Upper lobe of left lung (tissue), 6 donors: ENCODE measurements around the gene PRR13. TPM values are rescaled to one million over a fixed set of nuclear protein-coding genes. Genes with fewer than 3 reads are reported as not detected.
"Not testable (repeated sequence)": the region's sequence is repeated elsewhere in the genome, so short reads cannot be mapped to it uniquely, and the experiment has no call there.

ENCODE experiments used
- ATAC-seq, 2 donors: fragments of 200-7000 bp; cut with Tn5 transposase; one replicate each; pipeline ENCODE4 v1.9.1; 2022; ENCODE audit warnings: mild to moderate bottlenecking in 2 of 2, moderate library complexity in 2 of 2; ENCODE audit not compliant: low FRiP score in 2 of 2
- DNase-seq, 2 donors: peaks; one replicate each; pipeline ENCODE4 v3.0.0-alpha.2; 2019 to 2020
- H3K27ac ChIP-seq, 4 donors: fragments of 200-600 bp; sonication (generic); one replicate each; pipeline ENCODE4 v1.5.1; 2016 to 2019
- H3K27me3 ChIP-seq, 4 donors: fragments of 200-600 bp; sonication (generic); one replicate each; pipeline ENCODE4 v1.5.1; 2017 to 2019
- H3K36me3 ChIP-seq, 4 donors: fragments of 200-600 bp; sonication (generic); one replicate each; pipeline ENCODE4 v1.5.1; 2016 to 2019
- H3K4me1 ChIP-seq, 4 donors: fragments of 200-600 bp; sonication (generic); one replicate each; pipeline ENCODE4 v1.5.1; 2018 to 2019
- H3K4me3 ChIP-seq, 4 donors: fragments of 200-600 bp; sonication (generic); one replicate each; pipeline ENCODE4 v1.5.1; 2017 to 2019; ENCODE audit warnings: mild to moderate bottlenecking in 2 of 4, moderate library complexity in 1 of 4
- H3K9me3 ChIP-seq, 4 donors: fragments of 200-600 bp; sonication (generic); one replicate each; pipeline ENCODE4 v1.5.1; 2018 to 2019
- EP300 ChIP-seq, 4 donors: sonication (generic); formaldehyde crosslinking; IDR thresholded peaks; one replicate each; pipeline ENCODE4 v1.5.1; 2017; ENCODE audit warnings: antibody characterized with exemption in 4 of 4, control low read depth in 2 of 4
- POLR2A ChIP-seq, 4 donors: fragments of 450-650 bp; IDR thresholded peaks; one replicate each; pipeline ENCODE4 v1.5.1; 2016 to 2017; ENCODE audit warnings: antibody characterized with exemption in 4 of 4, mild to moderate bottlenecking in 2 of 4
- POLR2AphosphoS5 ChIP-seq, 2 donors: sonication (generic); formaldehyde crosslinking; IDR thresholded peaks; one replicate each; pipeline ENCODE4 v1.5.1; 2017; ENCODE audit warnings: antibody characterized with exemption in 2 of 2
- WGBS, 2 donors: methylation state at CpG; one replicate each; pipeline ENCODE4 v1.1.5; 2017 to 2018; 5-methylcytosine and 5-hydroxymethylcytosine counted together
- total RNA-seq, 6 donors: library from RNA; depleted of rRNA in 4 of 6; stranded (reverse); fragments of >200 nt in 4 of 6; gene quantifications; one replicate each; pipeline versions ENCODE4 v1.1.0 to v1.2.1, GENCODE V29; 2016 to 2021
- TF ChIP-seq, protein P1 (sequence below), 6 experiments: fragments of 450-650 bp in 4 of 6; fragments of 200-600 bp in 2 of 6; sonication (generic) in 2 of 6; IDR thresholded peaks; one replicate each; pipeline ENCODE4 v1.5.1; 2016 to 2019; ENCODE audit warnings: antibody characterized with exemption in 6 of 6
- donor health status: DM: no; HTN: no; CAD: no; lungs with moderate emphysema.
- donor health status: DM: no; HTN: yes; CAD: no; lungs with severe emphysema.

PRR13 gene, protein sequence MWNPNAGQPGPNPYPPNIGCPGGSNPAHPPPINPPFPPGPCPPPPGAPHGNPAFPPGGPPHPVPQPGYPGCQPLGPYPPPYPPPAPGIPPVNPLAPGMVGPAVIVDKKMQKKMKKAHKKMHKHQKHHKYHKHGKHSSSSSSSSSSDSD
- total RNA-seq: 100 to 1,000 TPM in 3 of 6 donors, 10 to 100 TPM in 3; 81.5 to 198 (median 105) TPM

DNA sequence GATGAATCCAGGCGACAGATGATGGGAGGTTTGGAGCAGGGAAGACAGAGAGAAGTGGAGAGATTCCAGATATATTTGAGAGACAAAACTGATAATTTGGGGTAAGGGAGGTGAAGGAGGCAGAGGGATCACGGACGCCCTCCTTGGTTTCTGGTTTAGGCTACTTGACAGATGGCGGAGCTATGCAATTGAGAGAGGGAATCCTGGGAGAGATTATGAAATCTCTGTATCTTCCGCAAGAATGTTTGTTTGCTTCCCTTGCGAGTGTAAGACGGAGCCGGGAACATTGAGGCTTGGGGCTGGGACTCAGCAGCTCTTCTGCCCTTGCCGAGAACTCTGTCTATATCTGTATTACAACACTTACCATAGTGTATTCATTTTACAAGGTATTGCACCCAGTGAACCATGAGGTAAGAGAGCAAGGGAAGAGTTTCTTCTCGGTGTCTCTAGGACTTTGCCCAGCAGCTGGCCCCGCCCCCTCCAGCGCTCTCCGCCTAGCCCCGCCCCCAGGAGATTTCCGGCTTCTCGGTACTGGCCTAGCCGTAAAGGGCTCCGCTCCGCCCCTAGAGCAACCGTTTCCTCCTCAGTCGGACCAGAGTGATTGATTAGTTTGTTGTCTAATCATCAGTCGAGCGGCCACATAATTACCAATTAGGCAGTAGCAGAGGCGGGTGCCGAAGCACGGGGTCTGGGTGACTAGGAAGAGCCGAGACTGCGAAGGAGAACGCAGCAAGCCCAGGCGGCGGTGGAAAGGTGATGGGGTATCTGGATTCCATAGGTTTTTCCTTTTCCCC lies at the start of gene PRR13:
TSS of gene PRR13 (plus strand) at position 695 of the 794 bp plus-strand sequence. CDS start 981 bp downstream, outside the sequence.
- ATAC-seq: peak; percentile 99 to 100
- Histone ChIP-seq H3K4me1 (peaks cover 28 to 38% (median 34%) of the 10 kb centered on the region in 4 donors), H3K27ac (peak within 1 kb of the TSS; percentile 88 to 94 (median 91)), H3K27me3 (no peaks in the 10 kb centered on the region), H3K36me3 (peaks cover 3 to 28% (median 19%) of the 10 kb centered on the region in 4 donors), H3K4me3 (peak within 1 kb of the TSS; percentile 49 to 80 (median 66)), H3K9me3 (no peaks in the 10 kb centered on the region)
- WGBS, 2 donors: 2% methylated on average over 20 to 31 of the region's 31 CpGs
- peak; percentile 96 to 100 for DNase-seq
- TF ChIP-seq EP300 (IDR thresholded peaks at IDR 0.05) (no peak), POLR2AphosphoS5 (IDR thresholded peaks at IDR 0.05) (peak; percentile 96 to 99), POLR2A (IDR thresholded peaks at IDR 0.05) (peak in 3 of 4 donors; percentile 88 to 97 (median 93))
- TF ChIP-seq, protein P1, sequence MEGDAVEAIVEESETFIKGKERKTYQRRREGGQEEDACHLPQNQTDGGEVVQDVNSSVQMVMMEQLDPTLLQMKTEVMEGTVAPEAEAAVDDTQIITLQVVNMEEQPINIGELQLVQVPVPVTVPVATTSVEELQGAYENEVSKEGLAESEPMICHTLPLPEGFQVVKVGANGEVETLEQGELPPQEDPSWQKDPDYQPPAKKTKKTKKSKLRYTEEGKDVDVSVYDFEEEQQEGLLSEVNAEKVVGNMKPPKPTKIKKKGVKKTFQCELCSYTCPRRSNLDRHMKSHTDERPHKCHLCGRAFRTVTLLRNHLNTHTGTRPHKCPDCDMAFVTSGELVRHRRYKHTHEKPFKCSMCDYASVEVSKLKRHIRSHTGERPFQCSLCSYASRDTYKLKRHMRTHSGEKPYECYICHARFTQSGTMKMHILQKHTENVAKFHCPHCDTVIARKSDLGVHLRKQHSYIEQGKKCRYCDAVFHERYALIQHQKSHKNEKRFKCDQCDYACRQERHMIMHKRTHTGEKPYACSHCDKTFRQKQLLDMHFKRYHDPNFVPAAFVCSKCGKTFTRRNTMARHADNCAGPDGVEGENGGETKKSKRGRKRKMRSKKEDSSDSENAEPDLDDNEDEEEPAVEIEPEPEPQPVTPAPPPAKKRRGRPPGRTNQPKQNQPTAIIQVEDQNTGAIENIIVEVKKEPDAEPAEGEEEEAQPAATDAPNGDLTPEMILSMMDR (IDR thresholded peaks at IDR 0.05): no peak

DNA sequence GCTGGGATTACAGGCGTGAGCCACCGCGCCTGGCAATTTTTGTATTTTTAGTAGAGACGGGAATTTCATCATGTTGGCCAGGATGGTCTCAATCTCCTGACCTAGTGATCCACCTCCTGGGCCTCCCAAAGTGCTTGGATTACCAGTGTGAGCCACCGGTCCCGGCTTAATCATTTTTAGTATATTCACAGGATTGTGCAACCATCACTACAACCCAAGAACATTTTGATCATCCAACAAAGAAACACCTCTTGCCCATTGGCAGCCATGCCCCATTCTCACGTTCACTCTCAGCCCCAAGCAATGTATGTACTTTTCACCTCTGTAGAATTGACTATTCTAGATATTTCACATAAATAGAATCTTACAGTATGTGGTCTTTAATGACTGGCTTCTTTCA lies 41.6 kb upstream of the PRR13 start:
- TF ChIP-seq POLR2AphosphoS5 (IDR thresholded peaks at IDR 0.05) (no peak), EP300 (IDR thresholded peaks at IDR 0.05) (no peak), POLR2A (IDR thresholded peaks at IDR 0.05) (no peak)
- TF ChIP-seq, protein P1 (IDR thresholded peaks at IDR 0.05): no peak
- peaks cover 0 to 7% (median 3%) of the 10 kb centered on the region in 4 donors for H3K4me1 ChIP-seq
- H3K36me3 ChIP-seq: peaks cover 0 to 39% (median 9%) of the 10 kb centered on the region in 4 donors
- DNase-seq: no peak
- WGBS, 2 donors: 86 to 90% methylated on average over 7 of the region's 7 CpGs
- no peak for ATAC-seq
- H3K27me3 ChIP-seq: no peaks in the 10 kb centered on the region
- no peak overlapping the region for H3K27ac ChIP-seq
- no peaks in the 10 kb centered on the region for H3K9me3 ChIP-seq
- no peak overlapping the region for H3K4me3 ChIP-seq

DNA sequence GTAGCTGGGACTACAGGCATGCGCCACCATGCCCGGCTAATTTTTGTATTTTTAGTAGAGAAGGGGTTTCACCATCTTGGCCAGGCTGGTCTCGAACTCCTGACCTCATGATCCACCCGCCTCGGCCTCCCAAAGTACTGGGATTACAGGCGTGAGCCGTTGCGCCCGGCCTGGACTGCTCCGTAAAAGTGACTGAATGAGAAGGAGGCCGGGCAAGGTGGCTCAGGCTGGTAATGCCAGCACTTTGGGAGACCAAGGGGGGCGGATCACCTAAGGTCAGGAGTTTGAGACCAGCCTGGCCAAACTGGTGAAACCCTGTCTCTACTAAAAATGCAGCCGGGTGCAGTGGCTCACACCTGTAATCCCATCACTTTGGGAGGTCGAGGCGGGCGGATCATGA lies 39.2 kb upstream of the PRR13 start:
- H3K27me3 ChIP-seq, ATAC-seq, H3K27ac ChIP-seq, H3K4me3 ChIP-seq, H3K9me3 ChIP-seq, DNase-seq, H3K4me1 ChIP-seq: not testable (repeated sequence)
- H3K36me3 ChIP-seq: peaks cover 7 to 50% (median 20%) of the 10 kb centered on the region in 4 donors
- 95% methylated on average over 13 to 16 of the region's 16 CpGs for WGBS, 2 donors

DNA sequence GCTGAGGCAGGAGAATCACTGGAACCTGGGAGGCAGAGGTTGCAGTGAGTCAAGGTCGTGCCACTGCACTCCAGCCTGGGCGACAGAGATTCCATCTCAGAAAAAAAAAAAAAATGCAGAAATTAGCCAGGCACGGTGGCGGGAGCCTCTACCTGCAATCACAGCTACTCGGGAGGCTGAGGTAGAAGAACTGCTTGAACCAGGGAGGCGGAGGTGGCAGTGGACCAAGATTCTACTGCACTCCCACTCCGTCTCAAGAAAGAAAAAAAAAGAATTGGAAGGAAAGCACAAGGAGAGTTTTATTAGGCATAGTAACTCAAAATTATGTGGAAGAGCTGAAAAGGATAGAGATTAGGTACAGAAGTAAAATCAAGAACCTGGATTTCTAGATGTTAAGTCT lies 38.7 kb upstream of the PRR13 start:
- Histone ChIP-seq H3K4me1 (peaks cover 0 to 4% (median 0%) of the 10 kb centered on the region in 4 donors), H3K27ac (no peak overlapping the region), H3K36me3 (peaks cover 10 to 55% (median 25%) of the 10 kb centered on the region in 4 donors), H3K27me3 (no peaks in the 10 kb centered on the region), H3K4me3 (no peak overlapping the region), H3K9me3 (no peaks in the 10 kb centered on the region)
- 75 to 79% methylated on average over 7 of the region's 7 CpGs for WGBS, 2 donors
- no peak for DNase-seq
- no peak for ATAC-seq
- TF ChIP-seq, protein P1 (IDR thresholded peaks at IDR 0.05): no peak
- TF ChIP-seq EP300 (IDR thresholded peaks at IDR 0.05): no peak
- no peak for TF ChIP-seq POLR2A (IDR thresholded peaks at IDR 0.05)
- no peak for TF ChIP-seq POLR2AphosphoS5 (IDR thresholded peaks at IDR 0.05)

DNA sequence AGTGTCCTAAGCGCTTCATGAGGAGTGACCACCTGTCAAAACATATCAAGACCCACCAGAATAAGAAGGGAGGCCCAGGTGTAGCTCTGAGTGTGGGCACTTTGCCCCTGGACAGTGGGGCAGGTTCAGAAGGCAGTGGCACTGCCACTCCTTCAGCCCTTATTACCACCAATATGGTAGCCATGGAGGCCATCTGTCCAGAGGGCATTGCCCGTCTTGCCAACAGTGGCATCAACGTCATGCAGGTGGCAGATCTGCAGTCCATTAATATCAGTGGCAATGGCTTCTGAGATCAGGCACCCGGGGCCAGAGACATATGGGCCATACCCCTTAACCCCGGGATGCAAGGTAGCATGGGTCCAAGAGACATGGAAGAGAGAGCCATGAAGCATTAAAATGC lies 30.6 kb upstream of the PRR13 start:
- no peak for ATAC-seq
- 96 to 100% methylated on average over 3 to 5 of the region's 5 CpGs for WGBS, 2 donors
- Histone ChIP-seq H3K4me3 (no peak overlapping the region), H3K27me3 (no peaks in the 10 kb centered on the region), H3K4me1 (peaks cover 0 to 17% (median 7%) of the 10 kb centered on the region in 4 donors), H3K9me3 (no peaks in the 10 kb centered on the region), H3K36me3 (peaks cover 37 to 67% (median 64%) of the 10 kb centered on the region in 4 donors), H3K27ac (no peak overlapping the region)
- TF ChIP-seq EP300 (IDR thresholded peaks at IDR 0.05): no peak
- no peak for DNase-seq
